ENCODE data around the gene ZNF611. TPM values are rescaled to one million over a fixed set of nuclear protein-coding genes. Genes with fewer than 3 reads are reported as not detected.

ZNF611 gene
- total and polyA plus RNA-seq, 2 experiments from 2014 or later = 6.7 to 7.8 TPM

DNA sequence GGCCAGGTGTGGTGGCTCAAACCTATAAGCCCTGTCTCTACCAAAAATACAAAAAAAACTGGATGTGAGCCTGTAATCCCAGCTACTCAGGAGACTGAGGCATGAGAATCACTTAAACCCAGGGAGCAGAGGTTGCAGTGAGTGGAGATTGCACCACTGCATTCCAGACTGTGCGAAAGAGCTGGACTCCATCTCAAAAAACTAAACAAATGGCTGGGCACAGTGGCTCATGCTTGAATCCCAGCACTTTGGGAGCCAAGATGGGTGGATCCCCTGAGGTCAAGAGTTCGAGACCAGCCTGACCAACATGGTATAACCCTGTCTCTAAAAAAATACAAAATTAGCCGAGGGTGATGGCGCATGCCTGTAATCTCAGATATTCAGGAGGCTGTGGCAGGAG lies 61.8 kb downstream of the ZNF611 start:
- H4K20me1 ChIP-seq (ENCODE audit: insufficient read depth) = no peaks in the 10 kb centered on the region
- in situ Hi-C loops (cut with MboI) = no loop called here
- H3K27ac ChIP-seq = no peak overlapping the region
- H3F3A ChIP-seq (ENCODE audit: insufficient read depth) = no peaks in the 10 kb centered on the region
- H3K4me1 ChIP-seq (ENCODE audit: insufficient read depth) = no peaks in the 10 kb centered on the region
- no peaks in the 10 kb centered on the region for H3K36me3 ChIP-seq (ENCODE audit: low read depth)
- H3K9me2 ChIP-seq (ENCODE audit: insufficient read depth) = no peaks in the 10 kb centered on the region
- H3K4me3 ChIP-seq = no peak overlapping the region
- no peak overlapping the region for H3K4me2 ChIP-seq (ENCODE audit: unreplicated experiment)
- no peak overlapping the region for H2AFZ ChIP-seq
- no peaks in the 10 kb centered on the region for H3K27me3 ChIP-seq (replicated peaks; ENCODE audit: insufficient read depth)
- H3K9me3 ChIP-seq (ENCODE audit: low read depth) = no peaks in the 10 kb centered on the region
- no peak overlapping the region for H3K9ac ChIP-seq
- DNase-seq = no peak
- H3K79me2 ChIP-seq (ENCODE audit: insufficient read depth) = peaks cover 87% of the 10 kb centered on the region
- 98 to 99% methylated on average over 4 of the region's 4 CpGs for WGBS, 2 experiments (ENCODE audit: low coverage in 1 of 2, low lambda C conversion rate in 2 of 2, missing lambda C conversion rate in 2 of 2)
- TF ChIP-seq EZH2 (IDR thresholded peaks at IDR 0.05; ENCODE audit: insufficient read depth, poor library complexity, severe bottlenecking) = no peak
- TF ChIP-seq EZH2phosphoT487 (IDR thresholded peaks at IDR 0.05; ENCODE audit: insufficient read depth, low read depth) = no peak

GRCh38 chr19:52670046-52670445 lies 64.8 kb downstream of the ZNF611 start:
- H2AFZ ChIP-seq = no peak overlapping the region
- WGBS, 2 experiments (ENCODE audit: low coverage in 1 of 2, low lambda C conversion rate in 2 of 2, missing lambda C conversion rate in 2 of 2) = 81 to 88% methylated on average over 4 of the region's 4 CpGs
- H3K36me3 ChIP-seq (ENCODE audit: low read depth) = no peaks in the 10 kb centered on the region
- no peak for TF ChIP-seq EZH2 (IDR thresholded peaks at IDR 0.05; ENCODE audit: insufficient read depth, poor library complexity, severe bottlenecking)
- TF ChIP-seq EZH2phosphoT487 (IDR thresholded peaks at IDR 0.05; ENCODE audit: insufficient read depth, low read depth) = no peak
- no peaks in the 10 kb centered on the region for H4K20me1 ChIP-seq (ENCODE audit: insufficient read depth)
- no peak overlapping the region for H3K27ac ChIP-seq
- in situ Hi-C loops (cut with MboI) = no loop called here
- H3K4me1 ChIP-seq (ENCODE audit: insufficient read depth) = no peaks in the 10 kb centered on the region
- H3K79me2 ChIP-seq (ENCODE audit: insufficient read depth) = peaks cover 73% of the 10 kb centered on the region
- H3K9me2 ChIP-seq (ENCODE audit: insufficient read depth) = no peaks in the 10 kb centered on the region
- DNase-seq = no peak
- no peaks in the 10 kb centered on the region for H3K27me3 ChIP-seq (replicated peaks; ENCODE audit: insufficient read depth)
- H3F3A ChIP-seq (ENCODE audit: insufficient read depth) = no peaks in the 10 kb centered on the region
- H3K9me3 ChIP-seq (ENCODE audit: low read depth) = no peaks in the 10 kb centered on the region
- H3K9ac ChIP-seq = no peak overlapping the region
- H3K4me2 ChIP-seq (ENCODE audit: unreplicated experiment) = no peak overlapping the region
- H3K4me3 ChIP-seq = no peak overlapping the region

- Histone ChIP-seq H3K36me3 (ENCODE audit: low read depth) (no peaks in the 10 kb centered on the region), H3K4me2 (ENCODE audit: unreplicated experiment) (no peak overlapping the region), H3K9me2 (ENCODE audit: insufficient read depth) (no peaks in the 10 kb centered on the region), H3K27me3 (replicated peaks; ENCODE audit: insufficient read depth) (no peaks in the 10 kb centered on the region), H3F3A (ENCODE audit: insufficient read depth) (no peaks in the 10 kb centered on the region), H3K4me3 (no peak overlapping the region), H3K9ac (no peak overlapping the region), H3K4me1 (ENCODE audit: insufficient read depth) (no peaks in the 10 kb centered on the region), H3K79me2 (ENCODE audit: insufficient read depth) (peaks cover 70% of the 10 kb centered on the region), H4K20me1 (ENCODE audit: insufficient read depth) (no peaks in the 10 kb centered on the region), H2AFZ (no peak overlapping the region), H3K9me3 (ENCODE audit: low read depth) (no peaks in the 10 kb centered on the region), H3K27ac (no peak overlapping the region)
- TF ChIP-seq EZH2phosphoT487 (IDR thresholded peaks at IDR 0.05; ENCODE audit: insufficient read depth, low read depth) = no peak
- TF ChIP-seq EZH2 (IDR thresholded peaks at IDR 0.05; ENCODE audit: insufficient read depth, poor library complexity, severe bottlenecking) = no peak
- in situ Hi-C loops (cut with MboI) = no loop called here
- DNase-seq = no peak
- WGBS, 2 experiments (ENCODE audit: low coverage in 1 of 2, low lambda C conversion rate in 2 of 2, missing lambda C conversion rate in 2 of 2) = 95 to 97% methylated on average over 5 of the region's 5 CpGs
Observed at GRCh38 chr19:52669586-52669985, 65.3 kb downstream of the ZNF611 start.

GRCh38 chr19:52667972-52668371 lies 66.9 kb downstream of the ZNF611 start:
- in situ Hi-C loops (cut with MboI) = no loop called here
- Histone ChIP-seq H3K27ac (no peak overlapping the region), H3K79me2 (ENCODE audit: insufficient read depth) (peaks cover 54% of the 10 kb centered on the region), H3K27me3 (replicated peaks; ENCODE audit: insufficient read depth) (no peaks in the 10 kb centered on the region), H2AFZ (no peak overlapping the region), H4K20me1 (ENCODE audit: insufficient read depth) (no peaks in the 10 kb centered on the region), H3K9me3 (ENCODE audit: low read depth) (no peaks in the 10 kb centered on the region), H3K9me2 (ENCODE audit: insufficient read depth) (no peaks in the 10 kb centered on the region), H3K36me3 (ENCODE audit: low read depth) (no peaks in the 10 kb centered on the region), H3K4me3 (no peak overlapping the region), H3K9ac (no peak overlapping the region), H3F3A (ENCODE audit: insufficient read depth) (no peaks in the 10 kb centered on the region), H3K4me1 (ENCODE audit: insufficient read depth) (no peaks in the 10 kb centered on the region), H3K4me2 (ENCODE audit: unreplicated experiment) (no peak overlapping the region)
- no peak for TF ChIP-seq EZH2phosphoT487 (IDR thresholded peaks at IDR 0.05; ENCODE audit: insufficient read depth, low read depth)
- no peak for TF ChIP-seq EZH2 (IDR thresholded peaks at IDR 0.05; ENCODE audit: insufficient read depth, poor library complexity, severe bottlenecking)
- whole genome bisulfite sequencing, 2 experiments (ENCODE audit: low coverage in 1 of 2, low lambda C conversion rate in 2 of 2, missing lambda C conversion rate in 2 of 2) = 74 to 75% methylated on average over 6 of the region's 6 CpGs
- no peak for DNase-seq

- Histone ChIP-seq H3K27me3 (replicated peaks; ENCODE audit: insufficient read depth) (no peaks in the 10 kb centered on the region), H3K4me2 (ENCODE audit: unreplicated experiment) (no peak overlapping the region), H3K4me3 (no peak overlapping the region), H3K27ac (no peak overlapping the region), H3K9ac (no peak overlapping the region), H3F3A (ENCODE audit: insufficient read depth) (no peaks in the 10 kb centered on the region), H3K4me1 (ENCODE audit: insufficient read depth) (no peaks in the 10 kb centered on the region), H3K36me3 (ENCODE audit: low read depth) (no peaks in the 10 kb centered on the region), H2AFZ (no peak overlapping the region), H3K9me3 (ENCODE audit: low read depth) (no peaks in the 10 kb centered on the region), H3K79me2 (ENCODE audit: insufficient read depth) (peaks cover 48% of the 10 kb centered on the region), H3K9me2 (ENCODE audit: insufficient read depth) (no peaks in the 10 kb centered on the region), H4K20me1 (ENCODE audit: insufficient read depth) (no peaks in the 10 kb centered on the region)
- in situ Hi-C loops (cut with MboI) = no loop called here
- TF ChIP-seq EZH2 (IDR thresholded peaks at IDR 0.05; ENCODE audit: insufficient read depth, poor library complexity, severe bottlenecking) = no peak
- TF ChIP-seq EZH2phosphoT487 (IDR thresholded peaks at IDR 0.05; ENCODE audit: insufficient read depth, low read depth) = no peak
- no peak for DNase-seq
Observed at GRCh38 chr19:52666506-52666905, 68.3 kb downstream of the ZNF611 start.

Measured in GM23248 (cell line).